ENCODE measurements around the gene P3H4.

P3H4 gene

DNA sequence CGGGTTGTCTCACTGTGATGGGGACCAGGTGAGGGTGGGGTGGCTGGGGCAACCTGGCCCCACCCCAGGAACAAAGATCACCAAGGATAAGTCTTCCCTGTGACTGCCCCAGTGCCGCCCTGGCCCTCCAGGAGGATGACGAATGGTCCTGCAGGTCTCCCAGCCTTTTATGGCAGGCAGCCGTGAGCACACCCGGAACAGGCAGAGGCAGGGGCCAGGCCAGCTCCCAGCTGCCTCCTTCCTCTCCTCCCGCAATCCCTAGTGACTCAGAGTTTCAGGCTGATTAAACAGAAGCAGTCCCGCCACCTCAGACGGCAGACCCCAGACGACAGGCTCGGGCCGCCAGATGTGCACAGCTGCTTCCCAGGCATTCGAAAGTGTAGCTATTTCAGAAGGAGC is 38.6 kb downstream of the P3H4 start:
- in situ Hi-C loops (cut with MboI; ENCODE audit: low sequenced_read_pairs): no loop called here

DNA sequence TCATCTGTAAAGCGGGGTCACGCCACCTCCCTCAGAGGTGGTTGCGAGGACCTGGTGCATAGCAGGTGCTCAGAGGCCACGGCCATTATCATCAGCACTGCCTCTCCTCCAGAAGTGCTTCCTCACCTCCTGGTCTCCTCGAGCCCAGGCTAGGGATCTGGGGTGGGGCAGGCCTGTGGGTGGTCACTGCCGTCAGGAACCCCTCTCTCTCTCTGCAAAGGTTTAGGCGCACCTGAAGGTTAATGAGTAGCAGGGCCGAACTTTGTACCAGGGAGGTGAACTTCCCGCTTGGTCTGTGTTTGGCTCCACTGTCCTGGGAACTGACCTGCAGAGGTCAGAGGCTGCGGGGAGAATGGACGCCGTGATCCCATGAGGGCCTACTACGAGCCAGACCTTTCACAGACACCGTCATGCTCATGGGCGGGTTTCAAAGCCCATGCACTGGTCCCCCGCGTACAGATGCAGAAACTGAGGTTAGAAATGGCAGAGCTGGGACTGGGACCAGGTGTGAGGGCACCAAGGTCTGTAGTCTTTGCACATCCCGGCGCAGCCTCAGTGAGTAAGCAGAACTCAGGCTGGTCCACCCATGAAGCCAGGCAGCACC is 39.1 kb downstream of the P3H4 start:
- in situ Hi-C loops (cut with MboI; ENCODE audit: low sequenced_read_pairs): no loop called here

DNA sequence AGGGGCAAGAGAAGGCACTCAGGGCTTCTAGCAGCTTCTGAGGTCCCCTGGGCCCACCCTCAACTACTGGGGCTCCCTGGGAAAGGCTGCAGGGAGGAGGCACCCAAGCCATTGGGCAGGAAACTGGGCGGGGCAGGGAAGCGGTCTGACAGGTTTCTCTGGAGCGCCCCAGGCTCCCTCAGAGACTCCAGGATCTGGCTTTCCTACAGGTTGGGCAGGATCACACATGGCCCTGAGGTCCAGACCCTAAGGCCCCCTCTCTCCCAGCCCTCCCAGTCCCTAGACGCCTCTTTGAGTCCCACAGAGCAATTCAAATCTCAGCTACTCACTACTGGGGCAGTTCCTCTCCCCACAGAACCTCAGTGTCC is 39.5 kb downstream of the P3H4 start:
- in situ Hi-C loops (cut with MboI; ENCODE audit: low sequenced_read_pairs): no loop called here

DNA sequence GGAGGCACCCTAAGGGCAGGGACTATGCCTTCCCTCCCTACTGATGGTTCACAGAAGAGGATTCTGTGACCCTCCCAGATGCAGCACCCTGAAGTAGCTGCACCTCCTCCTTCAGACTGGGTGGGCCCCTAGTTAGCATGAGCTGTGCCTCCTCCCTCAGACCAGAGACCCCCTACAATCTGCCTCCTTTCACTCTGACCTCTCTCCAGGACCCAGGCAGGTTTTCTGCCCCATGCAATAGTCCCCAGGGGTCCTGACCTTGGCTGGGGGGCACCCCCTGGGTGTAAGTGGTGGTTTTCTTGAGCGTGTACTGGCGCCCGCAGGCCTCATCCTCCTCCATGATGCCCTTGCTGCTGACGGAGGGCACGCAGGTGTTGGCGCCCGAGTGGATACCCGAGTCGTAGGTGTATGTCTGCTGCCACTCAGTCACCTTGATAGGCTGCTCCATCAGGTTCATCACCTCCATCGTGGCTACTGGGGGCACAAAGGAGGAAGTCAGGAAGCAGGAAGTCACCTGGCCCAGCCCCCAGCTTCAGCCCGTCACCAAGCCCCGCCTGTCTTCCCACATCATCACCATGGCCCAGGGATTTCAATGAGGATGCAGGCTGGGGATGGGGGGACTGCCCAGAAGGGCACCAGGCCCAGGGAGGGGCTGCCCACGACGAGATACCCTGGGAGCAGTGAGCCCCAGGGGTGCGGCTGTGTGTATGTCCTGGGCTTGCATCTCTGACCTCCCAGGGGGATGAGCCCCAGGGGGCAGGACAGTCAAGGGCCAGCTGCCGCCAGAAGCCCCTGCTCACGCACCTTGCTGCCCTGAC is 40.2 kb downstream of the P3H4 start:
- in situ Hi-C loops (cut with MboI; ENCODE audit: low sequenced_read_pairs): no loop called here

DNA sequence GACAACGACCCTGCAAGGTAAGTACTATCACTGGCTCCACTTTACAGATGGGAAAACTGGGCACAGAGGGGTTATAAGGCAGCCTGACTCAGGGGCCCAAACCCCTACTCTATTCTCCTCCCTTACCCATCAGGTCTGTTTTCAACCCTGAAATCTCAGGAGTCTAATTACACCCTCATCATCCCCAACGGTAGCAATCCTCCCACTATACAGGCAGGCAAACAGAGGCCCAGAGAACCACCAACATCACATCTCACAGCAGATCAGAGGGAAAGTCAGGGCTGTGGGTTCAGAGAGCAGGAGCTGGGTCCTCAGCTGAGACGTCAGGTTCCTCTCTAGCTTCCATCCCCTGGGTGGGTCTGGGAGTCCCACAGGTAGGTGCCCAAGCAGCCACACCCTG is 41.8 kb downstream of the P3H4 start:
- in situ Hi-C loops (cut with MboI; ENCODE audit: low sequenced_read_pairs): no loop called here

DNA sequence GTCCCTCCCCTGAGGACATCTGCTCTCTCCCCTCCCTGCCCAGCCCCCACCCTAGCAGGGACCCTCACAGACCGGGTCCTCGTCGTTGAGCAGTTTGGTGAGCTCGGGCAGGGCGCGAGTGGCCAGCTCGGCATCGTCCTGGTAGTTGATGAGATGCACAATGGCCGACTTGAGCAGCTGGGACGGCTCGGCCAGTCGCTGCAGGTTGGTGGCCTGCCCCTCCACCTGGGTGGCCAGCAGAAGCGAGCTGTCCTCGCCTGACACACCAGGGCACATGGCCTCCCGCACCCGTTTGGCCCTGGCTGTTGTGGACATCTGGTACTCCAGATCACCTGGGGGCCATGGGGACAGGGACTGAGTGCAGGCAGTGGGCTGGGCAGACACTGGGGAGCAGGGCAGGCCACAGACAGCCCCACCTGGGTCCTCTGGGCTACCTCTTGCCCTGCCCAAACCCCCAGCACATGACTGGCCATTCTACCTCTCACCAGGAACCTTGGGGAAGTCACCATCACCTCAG is 42.3 kb downstream of the P3H4 start:
- in situ Hi-C loops (cut with MboI; ENCODE audit: low sequenced_read_pairs): no loop called here

DNA sequence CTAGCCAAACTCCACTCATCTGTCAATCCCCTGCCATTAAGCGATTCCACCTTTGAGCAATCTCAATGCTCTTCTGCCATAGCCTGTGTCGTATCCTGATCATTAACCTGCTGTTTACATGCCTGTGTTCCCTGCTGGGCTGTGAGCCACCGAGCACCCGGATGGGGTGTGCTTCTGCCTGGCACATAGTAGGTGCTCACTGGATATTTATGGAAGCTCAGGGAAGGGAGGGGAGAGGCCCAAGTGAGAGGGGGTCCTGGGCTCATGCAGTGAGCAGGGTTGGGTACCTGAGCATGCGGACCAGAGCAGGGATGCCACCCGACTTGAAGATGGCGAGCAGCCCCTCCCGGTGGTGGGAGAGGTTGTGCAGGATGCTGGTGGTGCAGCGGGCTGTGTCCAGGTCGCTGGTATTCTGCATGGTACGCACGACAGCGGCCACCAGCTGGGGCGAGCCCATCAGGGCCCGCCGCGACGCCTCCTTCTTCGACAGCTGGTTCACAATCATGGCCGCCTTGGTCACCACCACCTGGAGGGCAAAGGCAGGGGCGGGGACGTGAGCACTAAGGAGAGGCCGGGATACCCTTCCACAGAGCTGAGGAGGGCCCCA is 43.0 kb downstream of the P3H4 start:
- in situ Hi-C loops (cut with MboI; ENCODE audit: low sequenced_read_pairs): no loop called here

DNA sequence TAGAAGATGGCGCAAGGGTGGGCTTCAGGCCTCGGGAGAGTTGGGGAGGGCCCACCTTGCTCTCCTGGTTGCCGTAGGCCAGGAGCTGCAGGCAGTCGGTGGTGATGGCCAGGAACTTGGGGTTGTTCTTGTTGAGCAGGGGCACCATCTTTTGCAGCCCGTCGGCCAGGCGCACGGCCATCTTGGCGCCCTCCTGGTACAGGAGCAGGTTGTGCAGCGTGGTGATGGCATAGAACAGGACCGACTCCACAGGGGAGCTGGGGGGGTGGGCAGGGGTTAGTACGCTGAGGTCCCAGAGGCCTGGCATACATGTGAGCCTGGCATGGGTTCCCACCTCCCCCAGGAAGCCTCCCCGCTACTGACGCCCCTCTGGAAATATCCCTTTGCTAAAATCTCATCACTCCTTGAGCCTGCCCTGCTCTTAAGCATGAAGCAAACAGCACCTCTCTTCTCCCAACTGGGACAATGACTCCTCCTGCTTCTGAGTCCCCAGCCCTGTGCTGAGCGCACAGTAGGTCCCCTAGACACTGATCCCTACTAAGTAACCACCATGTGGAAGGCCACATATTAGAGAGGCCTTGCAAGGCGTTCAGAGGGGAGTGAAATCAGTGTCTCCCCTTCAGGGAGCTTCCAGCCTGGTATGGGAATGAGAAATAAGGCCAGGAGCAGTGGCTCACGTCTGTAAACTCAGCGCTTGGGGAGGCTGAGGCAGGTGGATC is 44.3 kb downstream of the P3H4 start:
- in situ Hi-C loops (cut with MboI; ENCODE audit: low sequenced_read_pairs): no loop called here

DNA sequence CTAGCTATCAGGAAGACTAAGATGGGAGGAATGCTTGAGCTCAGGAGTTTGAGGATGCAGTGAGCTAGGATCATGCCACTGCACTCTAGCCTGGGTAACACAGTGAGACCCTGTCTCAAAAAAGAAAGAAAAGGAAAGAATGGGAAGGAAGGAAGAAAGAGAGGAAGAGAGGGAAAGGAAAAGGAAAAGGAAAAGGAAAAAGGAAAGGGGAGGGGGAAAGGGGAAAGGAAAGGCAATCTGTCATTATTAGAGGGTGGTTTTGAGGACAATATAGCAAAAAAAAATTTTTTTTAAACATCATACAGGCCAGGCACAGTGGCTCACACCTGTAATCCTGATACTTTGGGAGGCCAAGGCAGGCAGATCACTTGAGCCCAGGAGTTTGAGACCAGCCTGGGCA is 45.6 kb downstream of the P3H4 start:
- in situ Hi-C loops (cut with MboI; ENCODE audit: low sequenced_read_pairs): no loop called here

DNA sequence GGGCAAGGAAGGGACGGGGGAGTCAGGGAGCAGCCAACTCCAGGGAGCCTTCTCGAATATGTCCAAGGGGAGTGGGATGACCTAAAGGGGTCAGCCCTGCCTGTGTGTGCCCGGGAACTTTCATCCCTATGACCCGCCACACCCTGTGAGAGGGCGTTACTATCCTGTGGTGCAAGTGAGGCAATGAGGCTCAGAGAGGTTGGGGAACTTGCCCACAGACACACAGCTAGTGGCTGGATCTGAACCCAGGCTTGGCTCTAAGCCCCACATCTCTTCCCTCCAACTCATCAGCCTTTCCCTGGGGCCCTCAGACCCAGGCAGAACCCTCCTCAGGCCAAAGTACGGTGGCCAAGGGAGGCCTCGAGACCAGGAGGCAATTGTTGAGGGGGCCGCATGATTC is 48.4 kb downstream of the P3H4 start:
- in situ Hi-C loops (cut with MboI; ENCODE audit: low sequenced_read_pairs): no loop called here

DNA sequence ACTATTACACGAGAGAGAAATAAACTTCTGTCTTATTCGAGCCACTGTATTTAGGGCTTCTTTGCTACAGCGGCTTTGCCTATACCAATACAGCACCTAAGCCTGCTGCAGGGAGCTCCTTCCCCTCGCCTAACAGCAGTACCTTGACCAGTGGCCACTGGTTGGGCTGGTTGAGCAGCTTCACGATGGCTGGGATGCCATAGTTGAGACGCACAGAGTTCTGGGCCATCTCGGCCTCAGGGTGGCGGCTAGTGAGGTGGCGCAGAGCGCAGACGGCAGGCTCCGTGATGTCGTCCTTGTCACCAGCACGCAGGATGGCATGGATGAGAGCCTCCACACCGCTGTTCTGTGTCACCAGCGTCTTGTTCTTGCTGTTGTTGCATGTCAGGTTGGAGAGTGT is 48.9 kb downstream of the P3H4 start:
- in situ Hi-C loops (cut with MboI; ENCODE audit: low sequenced_read_pairs): no loop called here

DNA sequence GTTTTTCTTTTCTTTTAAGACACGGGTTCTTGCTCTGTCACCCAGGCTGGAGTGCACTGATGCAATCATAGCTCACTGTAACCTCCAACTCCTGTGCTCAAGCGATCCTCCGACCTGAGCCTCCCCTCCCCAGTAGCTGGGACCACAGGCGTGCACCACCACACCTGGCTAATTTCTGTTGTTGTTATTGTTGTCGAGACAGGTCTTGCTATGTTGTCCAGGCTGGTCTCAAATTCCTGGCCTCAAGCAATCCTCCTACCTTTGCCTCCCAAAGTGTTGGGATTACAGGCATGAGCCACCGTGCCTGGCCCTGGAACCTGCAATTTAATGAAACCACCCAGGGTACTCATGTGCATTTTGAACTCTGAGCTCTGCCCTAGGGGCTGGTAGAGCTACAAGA is 49.4 kb downstream of the P3H4 start:
- in situ Hi-C loops (cut with MboI; ENCODE audit: low sequenced_read_pairs): no loop called here

DNA sequence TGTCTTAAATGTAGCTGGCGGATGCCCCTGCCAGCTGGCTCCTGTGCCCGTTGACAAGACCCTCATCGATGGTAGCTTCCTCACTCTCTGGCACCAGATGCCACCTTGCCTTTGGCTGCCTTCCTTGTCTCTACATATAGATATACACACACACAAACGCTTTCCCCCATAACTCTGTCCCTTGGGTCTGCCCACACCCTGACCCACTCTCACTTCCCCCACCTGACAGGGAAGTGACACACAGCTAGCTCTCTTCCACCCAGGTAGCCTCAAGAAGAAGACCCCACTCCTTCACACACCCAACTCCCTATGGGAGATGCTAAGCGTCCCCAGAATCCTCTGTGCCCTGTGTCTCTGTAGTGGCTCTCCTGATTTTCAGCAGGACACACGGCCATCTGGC is 50.9 kb downstream of the P3H4 start:
- in situ Hi-C loops (cut with MboI; ENCODE audit: low sequenced_read_pairs): no loop called here

DNA sequence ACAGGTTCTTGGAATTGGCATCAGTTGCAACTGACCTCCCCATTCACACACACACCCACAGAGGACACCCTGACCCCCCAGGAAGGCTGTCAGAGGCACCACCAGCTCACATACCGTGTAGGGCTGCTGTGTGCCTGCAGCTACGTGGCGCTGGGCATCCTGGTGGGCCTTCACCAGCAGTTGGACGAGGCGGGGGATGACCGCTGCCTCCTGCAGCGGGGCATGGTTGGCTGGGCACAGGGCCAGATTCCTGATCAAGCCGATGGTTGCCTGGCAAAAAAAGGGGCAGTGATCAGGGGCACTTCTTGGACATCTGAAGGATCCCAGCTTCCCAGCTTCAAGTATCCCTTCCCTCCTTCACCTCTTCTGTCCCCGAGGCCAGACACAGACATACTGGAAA is 53.1 kb downstream of the P3H4 start:
- in situ Hi-C loops (cut with MboI; ENCODE audit: low sequenced_read_pairs): no loop called here

DNA sequence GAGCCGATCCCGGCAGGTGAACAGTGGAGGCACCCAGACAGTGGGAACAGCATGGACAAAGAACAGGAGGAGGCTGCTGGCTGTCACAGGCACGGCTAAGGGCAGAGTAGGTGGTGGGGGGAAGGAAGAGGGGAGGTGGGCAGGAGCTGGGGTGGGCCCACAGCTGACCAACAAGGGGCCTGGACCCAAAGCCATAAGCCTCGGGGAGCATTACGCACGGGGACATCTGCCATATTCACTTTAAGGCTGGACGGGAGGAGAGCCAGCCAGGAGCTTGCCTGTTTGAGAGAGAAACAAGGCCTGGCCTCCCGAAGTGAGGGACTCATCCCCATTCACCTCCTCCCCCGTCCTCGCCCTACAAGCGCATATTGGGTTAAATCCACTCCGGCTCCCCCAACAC is 57.7 kb downstream of the P3H4 start:
- in situ Hi-C loops (cut with MboI; ENCODE audit: low sequenced_read_pairs): no loop called here

All from hTERT RPE-1 (cell line).